Measurements from ENCODE around the gene PALMD. TPM values are rescaled to one million over a fixed set of nuclear protein-coding genes. Genes with fewer than 3 reads are reported as not detected.
A peak's percentile ranks its signal among the peaks of the same experiment; 100 is the strongest.

Gene PALMD
- total RNA-seq, 1 donor: 2.5 TPM

DNA sequence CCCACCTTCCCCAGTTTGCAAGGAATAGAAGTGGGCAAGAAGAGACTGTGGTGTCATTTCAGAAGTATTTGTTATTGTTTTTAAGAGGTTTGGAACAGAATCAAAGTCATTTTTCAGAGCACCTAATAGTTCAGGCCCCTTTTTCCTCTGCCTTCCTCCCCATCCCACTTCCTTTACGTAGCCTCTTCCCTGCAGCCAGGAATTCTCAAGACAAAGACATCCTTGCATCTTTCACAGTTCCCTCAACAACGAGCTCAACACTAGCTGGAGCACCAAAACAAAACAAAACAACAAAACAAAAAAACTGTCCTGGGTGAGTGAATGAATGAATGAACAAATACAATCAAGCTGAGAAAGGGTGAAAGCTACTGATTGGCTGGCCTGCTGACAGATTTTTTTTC is 7.0 kb downstream of the PALMD start:
- H3K4me2 ChIP-seq (ENCODE audit: insufficient read depth, low read length): no peak overlapping the region
- TF ChIP-seq, protein P1, sequence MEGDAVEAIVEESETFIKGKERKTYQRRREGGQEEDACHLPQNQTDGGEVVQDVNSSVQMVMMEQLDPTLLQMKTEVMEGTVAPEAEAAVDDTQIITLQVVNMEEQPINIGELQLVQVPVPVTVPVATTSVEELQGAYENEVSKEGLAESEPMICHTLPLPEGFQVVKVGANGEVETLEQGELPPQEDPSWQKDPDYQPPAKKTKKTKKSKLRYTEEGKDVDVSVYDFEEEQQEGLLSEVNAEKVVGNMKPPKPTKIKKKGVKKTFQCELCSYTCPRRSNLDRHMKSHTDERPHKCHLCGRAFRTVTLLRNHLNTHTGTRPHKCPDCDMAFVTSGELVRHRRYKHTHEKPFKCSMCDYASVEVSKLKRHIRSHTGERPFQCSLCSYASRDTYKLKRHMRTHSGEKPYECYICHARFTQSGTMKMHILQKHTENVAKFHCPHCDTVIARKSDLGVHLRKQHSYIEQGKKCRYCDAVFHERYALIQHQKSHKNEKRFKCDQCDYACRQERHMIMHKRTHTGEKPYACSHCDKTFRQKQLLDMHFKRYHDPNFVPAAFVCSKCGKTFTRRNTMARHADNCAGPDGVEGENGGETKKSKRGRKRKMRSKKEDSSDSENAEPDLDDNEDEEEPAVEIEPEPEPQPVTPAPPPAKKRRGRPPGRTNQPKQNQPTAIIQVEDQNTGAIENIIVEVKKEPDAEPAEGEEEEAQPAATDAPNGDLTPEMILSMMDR (IDR thresholded peaks at IDR 0.05; ENCODE audit: extremely low read depth, low read depth, low read length): no peak

GRCh38 chr1:99655376-99655775 is 9.5 kb downstream of the PALMD start:
- Histone ChIP-seq H3K9me3 (ENCODE audit: low read depth, low read length) (no peaks in the 10 kb centered on the region), H3K27ac (ENCODE audit: low read depth, low read length) (no peak overlapping the region), H3K4me1 (ENCODE audit: insufficient read depth, low read length) (peaks cover 21% of the 10 kb centered on the region), H3K36me3 (ENCODE audit: insufficient read depth, low read length) (no peaks in the 10 kb centered on the region), H4K20me1 (ENCODE audit: insufficient read depth, low read length) (no peaks in the 10 kb centered on the region), H3K4me2 (ENCODE audit: insufficient read depth, low read length) (no peak overlapping the region), H3K4me3 (ENCODE audit: insufficient read depth, low read length) (no peak overlapping the region), H3K27me3 (ENCODE audit: insufficient read depth, low read length) (no peaks in the 10 kb centered on the region), H3K79me2 (ENCODE audit: insufficient read depth, low read length) (no peaks in the 10 kb centered on the region), H2AFZ (ENCODE audit: low read length) (no peak overlapping the region)
- peak; percentile 35 for DNase-seq (ENCODE audit: insufficient read length, low spot score, missing footprints)
- TF ChIP-seq, protein P1 (IDR thresholded peaks at IDR 0.05; ENCODE audit: extremely low read depth, low read depth, low read length): no peak

More for the DNA sequence above, 7.0 kb downstream of the PALMD start:
- Histone ChIP-seq H3K79me2 (ENCODE audit: insufficient read depth, low read length) (no peaks in the 10 kb centered on the region), H3K9me3 (ENCODE audit: low read depth, low read length) (no peaks in the 10 kb centered on the region), H3K4me3 (ENCODE audit: insufficient read depth, low read length) (no peak overlapping the region), H3K36me3 (ENCODE audit: insufficient read depth, low read length) (no peaks in the 10 kb centered on the region), H3K4me1 (ENCODE audit: insufficient read depth, low read length) (peaks cover 11% of the 10 kb centered on the region), H2AFZ (ENCODE audit: low read length) (no peak overlapping the region), H3K27ac (ENCODE audit: low read depth, low read length) (no peak overlapping the region), H4K20me1 (ENCODE audit: insufficient read depth, low read length) (no peaks in the 10 kb centered on the region), H3K27me3 (ENCODE audit: insufficient read depth, low read length) (no peaks in the 10 kb centered on the region)
- no peak for DNase-seq (ENCODE audit: insufficient read length, low spot score, missing footprints)

DNA sequence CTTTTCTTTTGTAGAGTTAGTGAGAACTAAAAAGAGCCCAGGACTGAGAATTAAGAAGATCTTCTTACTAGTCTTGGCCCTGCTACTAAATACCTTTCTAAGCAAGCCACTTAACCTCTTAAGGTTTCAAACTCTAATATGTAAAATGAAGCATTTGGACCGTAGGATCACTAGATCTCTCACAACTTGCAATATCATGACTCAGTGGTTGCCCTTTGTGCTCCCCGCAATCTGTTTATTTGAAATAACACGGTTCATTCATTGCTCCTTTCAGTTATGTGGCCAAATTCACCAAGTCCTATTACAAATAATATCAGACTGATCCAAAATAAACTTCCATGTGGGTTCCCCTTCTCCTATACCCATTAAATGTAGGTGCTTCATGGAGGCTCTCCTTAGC is 10.8 kb downstream of the PALMD start:
- TF ChIP-seq, protein P1 (IDR thresholded peaks at IDR 0.05; ENCODE audit: extremely low read depth, low read depth, low read length): no peak
- H3K27ac ChIP-seq (ENCODE audit: low read depth, low read length): no peak overlapping the region
- no peaks in the 10 kb centered on the region for H3K36me3 ChIP-seq (ENCODE audit: insufficient read depth, low read length)
- no peaks in the 10 kb centered on the region for H3K27me3 ChIP-seq (ENCODE audit: insufficient read depth, low read length)
- H3K9me3 ChIP-seq (ENCODE audit: low read depth, low read length): no peaks in the 10 kb centered on the region
- DNase-seq (ENCODE audit: insufficient read length, low spot score, missing footprints): no peak
- H4K20me1 ChIP-seq (ENCODE audit: insufficient read depth, low read length): no peaks in the 10 kb centered on the region
- peaks cover 21% of the 10 kb centered on the region for H3K4me1 ChIP-seq (ENCODE audit: insufficient read depth, low read length)
- H3K4me2 ChIP-seq (ENCODE audit: insufficient read depth, low read length): no peak overlapping the region
- no peaks in the 10 kb centered on the region for H3K79me2 ChIP-seq (ENCODE audit: insufficient read depth, low read length)
- no peak overlapping the region for H2AFZ ChIP-seq (ENCODE audit: low read length)
- no peak overlapping the region for H3K4me3 ChIP-seq (ENCODE audit: insufficient read depth, low read length)

DNA sequence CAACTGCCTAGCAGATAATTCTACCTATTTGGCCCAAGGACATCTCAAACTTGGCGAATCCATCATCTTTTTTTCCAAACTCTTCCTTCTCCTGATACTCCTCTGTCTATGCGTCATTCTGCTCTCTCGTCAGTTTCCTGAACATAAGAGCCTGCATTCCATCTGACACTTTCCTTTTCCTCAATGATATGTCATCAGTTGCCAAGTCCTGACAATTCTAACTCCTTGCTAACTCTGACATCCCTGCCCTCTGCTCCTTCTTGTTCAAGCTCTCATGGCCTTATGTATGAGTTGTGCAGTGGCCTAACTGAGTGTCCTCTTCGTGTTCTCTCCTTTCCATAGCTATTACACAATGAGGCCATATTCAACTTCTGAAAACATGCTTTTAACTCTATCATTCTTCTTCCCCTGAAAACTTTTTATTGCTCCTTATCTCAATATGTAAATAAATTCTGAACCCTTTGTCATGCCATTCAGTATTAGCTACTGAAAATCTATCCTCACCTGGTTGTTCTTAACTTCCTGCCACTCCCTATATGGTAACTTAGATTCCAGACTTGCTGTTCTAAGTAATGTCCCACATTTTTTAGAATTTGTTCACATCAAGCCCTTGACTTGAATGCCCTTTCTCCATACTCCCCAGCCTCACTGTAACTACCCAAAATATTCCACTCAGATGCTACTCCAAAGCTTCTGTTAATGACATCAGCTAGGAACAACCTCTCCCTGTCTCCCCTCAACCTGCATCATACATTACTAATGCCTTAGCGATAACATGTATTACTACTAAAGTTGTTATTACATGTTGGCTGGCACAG is 11.5 kb downstream of the PALMD start:
- Histone ChIP-seq H3K27me3 (ENCODE audit: insufficient read depth, low read length) (no peaks in the 10 kb centered on the region), H3K4me3 (ENCODE audit: insufficient read depth, low read length) (no peak overlapping the region), H3K4me2 (ENCODE audit: insufficient read depth, low read length) (no peak overlapping the region), H3K4me1 (ENCODE audit: insufficient read depth, low read length) (peaks cover 25% of the 10 kb centered on the region), H2AFZ (ENCODE audit: low read length) (no peak overlapping the region), H4K20me1 (ENCODE audit: insufficient read depth, low read length) (no peaks in the 10 kb centered on the region), H3K9me3 (ENCODE audit: low read depth, low read length) (no peaks in the 10 kb centered on the region), H3K36me3 (ENCODE audit: insufficient read depth, low read length) (no peaks in the 10 kb centered on the region), H3K27ac (ENCODE audit: low read depth, low read length) (no peak overlapping the region), H3K79me2 (ENCODE audit: insufficient read depth, low read length) (no peaks in the 10 kb centered on the region)
- TF ChIP-seq, protein P1 (IDR thresholded peaks at IDR 0.05; ENCODE audit: extremely low read depth, low read depth, low read length): no peak
- no peak for DNase-seq (ENCODE audit: insufficient read length, low spot score, missing footprints)

All from osteoblast (primary cell).